Endothelial cell of umbilical vein (primary cell): ENCODE data around the gene CES1. TPM values are rescaled to one million over a fixed set of nuclear protein-coding genes. Genes with fewer than 3 reads are reported as not detected.
"Not testable (repeated sequence)": the region's sequence is repeated elsewhere in the genome, so short reads cannot be mapped to it uniquely, and the experiment has no call there.

ENCODE experiments used
- BruUV-seq: library from RNA; stranded (reverse); fragments of 400-500 nt; replicated peaks from 2 replicates; lab custom pipeline; 2021; lab: Mats Ljungman, UMichigan
- CTCF ChIA-PET: fragments of 300-600, 350-600 bp; sonication (Branson Sonifier 250); formaldehyde crosslinking; loops from one replicate; lab custom pipeline; 2021; ENCODE audit warnings: antibody characterized with exemption, inconsistent platforms; lab: Charles Lee
- POLR2A ChIA-PET: fragments of 300-600, 350-600 bp; sonication (Branson Sonifier 250); formaldehyde crosslinking; loops from one replicate; lab custom pipeline; 2021; ENCODE audit warnings: antibody characterized with exemption, inconsistent platforms; lab: Charles Lee
- DNase-seq: peaks from one replicate; pipeline ENCODE4 v3.0.0-alpha.2; 2011; ENCODE audit warnings: low read depth, low spot score
- FAIRE-seq: peaks from 2 replicates; lab custom pipeline; 2011; peaks lifted over from hg19 to GRCh38; lab: Jason Lieb, UNC
- H2AFZ ChIP-seq: 2 replicates; pipeline ENCODE4 v1.6.0; 2012; ENCODE audit warnings: low read depth, low read length, control low read depth, inconsistent platforms
- H3K27ac ChIP-seq: 2 replicates; pipeline ENCODE4 v1.5.1; 2011; ENCODE audit warnings: low read depth, mild to moderate bottlenecking, control low read depth, low read length, moderate library complexity; ENCODE audit not compliant: insufficient read depth
- H3K27me3 ChIP-seq, 2 experiments: 2 replicates each; pipeline versions ENCODE4 v1.6.0 to v1.6.1; 2011; ENCODE audit warnings: low read length in 2 of 2, mixed read lengths in 1 of 2; ENCODE audit not compliant: control insufficient read depth in 2 of 2, insufficient read depth in 2 of 2
- H3K36me3 ChIP-seq, 2 experiments: 2 replicates in 1 of 2; 3 replicates in 1 of 2; pipeline ENCODE4 v1.5.1; 2011; ENCODE audit warnings: low read length in 2 of 2, mild to moderate bottlenecking in 1 of 2, moderate library complexity in 1 of 2; ENCODE audit not compliant: control insufficient read depth in 2 of 2, insufficient read depth in 2 of 2; ENCODE audit errors: extremely low read depth in 1 of 2
- H3K4me1 ChIP-seq: 3 replicates; pipeline ENCODE4 v1.5.1; 2011; ENCODE audit warnings: mild to moderate bottlenecking, low read length; ENCODE audit not compliant: control insufficient read depth, insufficient read depth; ENCODE audit errors: extremely low read depth
- H3K4me2 ChIP-seq: 2 replicates; pipeline ENCODE4 v1.6.1; 2011; ENCODE audit warnings: low read length, control low read depth, mixed read lengths; ENCODE audit not compliant: insufficient read depth
- H3K4me3 ChIP-seq, 3 experiments: fragments of 200-600 bp in 1 of 3; sonication (generic), shearing (Covaris generic) in 1 of 3; replicated peaks in 1 of 3; 2 replicates each; pipeline ENCODE4 v1.5.1; 2011 to 2016; ENCODE audit warnings: control low read depth in 3 of 3, low read length in 3 of 3, mild to moderate bottlenecking in 2 of 3, inconsistent platforms in 1 of 3, low read depth in 1 of 3, moderate library complexity in 1 of 3; ENCODE audit not compliant: insufficient read depth in 1 of 3
- H3K79me2 ChIP-seq: 2 replicates; pipeline ENCODE4 v1.6.0; 2012; ENCODE audit warnings: low read length, inconsistent platforms; ENCODE audit not compliant: control insufficient read depth, insufficient read depth
- H3K9ac ChIP-seq: replicated peaks from 2 replicates; pipeline ENCODE3; 2011; ENCODE audit warnings: low read length, control low read depth; ENCODE audit not compliant: insufficient read depth; ENCODE audit errors: extremely low read depth
- H3K9me1 ChIP-seq: replicated peaks from 3 replicates; pipeline ENCODE4 v1.6.0; 2011; ENCODE audit warnings: mild to moderate bottlenecking, low read length; ENCODE audit not compliant: control insufficient read depth, insufficient read depth; ENCODE audit errors: extremely low read depth
- H3K9me3 ChIP-seq: replicated peaks from 2 replicates; pipeline ENCODE4 v1.5.1; 2012; ENCODE audit warnings: low read length, inconsistent platforms; ENCODE audit not compliant: control insufficient read depth, insufficient read depth
- H4K20me1 ChIP-seq: replicated peaks from 2 replicates; pipeline ENCODE3; 2011; ENCODE audit warnings: mild to moderate bottlenecking, low read length; ENCODE audit not compliant: control insufficient read depth, insufficient read depth; ENCODE audit errors: extremely low read depth
- dilution Hi-C: fragments of 300-500 bp; cut with MboI; formaldehyde crosslinking; loops from one replicate; pipeline ENCODE4 v1.15.0; 2019; ENCODE audit warnings: low sequenced_read_pairs; ENCODE audit not compliant: extremely low pct_ligation_motif_present
- intact Hi-C: fragments of 100-400 bp; cut with micrococcal nuclease; formaldehyde crosslinking; loops from one replicate; pipeline ENCODE4 v1.10.0; 2022
- polyA plus RNA-seq, 4 experiments: library from polyadenylated mRNA; depleted of rRNA in 3 of 4; stranded (reverse) in 3 of 4; unstranded in 1 of 4; fragments of >200 nt; gene quantifications; 2 replicates each; pipeline versions ENCODE4 v1.2.1 to v1.2.3, GENCODE V29; 2011 to 2012; ENCODE audit warnings: missing spikeins in 1 of 4
- total RNA-seq: library from RNA; stranded (reverse); gene quantifications from 2 replicates; pipeline ENCODE4 v1.2.3, GENCODE V29; 2021

The CES1 gene
- total and polyA plus RNA-seq, 2 donors (not counting 3 experiments of a cell fraction or from before 2014, with no cell fraction given) = not detected

DNA sequence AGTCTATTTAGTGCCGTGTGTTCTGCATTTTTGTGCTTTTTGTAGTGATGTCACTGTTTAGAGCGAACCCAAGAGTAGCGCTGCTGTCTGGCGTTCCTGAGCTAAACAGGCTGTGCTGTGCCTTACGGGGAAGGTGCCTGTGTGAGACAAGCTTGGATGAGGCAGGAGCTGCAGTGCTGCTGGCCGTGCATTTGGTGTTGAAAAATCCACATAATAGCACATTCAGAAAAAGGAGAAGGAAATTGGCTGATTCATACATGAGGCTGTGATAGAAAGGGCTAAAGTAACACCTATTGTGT lies 50.2 kb downstream of the CES1 start:
- intact Hi-C loops, DNase-seq, H4K20me1 ChIP-seq, BruUV-seq, CTCF ChIA-PET, H3K27me3 ChIP-seq, dilution Hi-C loops, H3K79me2 ChIP-seq, H3K27ac ChIP-seq, H3K9ac ChIP-seq, POLR2A ChIA-PET, H2AFZ ChIP-seq, H3K4me1 ChIP-seq, FAIRE-seq, H3K9me1 ChIP-seq, H3K9me3 ChIP-seq, H3K4me2 ChIP-seq, H3K4me3 ChIP-seq, H3K36me3 ChIP-seq: not testable (repeated sequence)

DNA sequence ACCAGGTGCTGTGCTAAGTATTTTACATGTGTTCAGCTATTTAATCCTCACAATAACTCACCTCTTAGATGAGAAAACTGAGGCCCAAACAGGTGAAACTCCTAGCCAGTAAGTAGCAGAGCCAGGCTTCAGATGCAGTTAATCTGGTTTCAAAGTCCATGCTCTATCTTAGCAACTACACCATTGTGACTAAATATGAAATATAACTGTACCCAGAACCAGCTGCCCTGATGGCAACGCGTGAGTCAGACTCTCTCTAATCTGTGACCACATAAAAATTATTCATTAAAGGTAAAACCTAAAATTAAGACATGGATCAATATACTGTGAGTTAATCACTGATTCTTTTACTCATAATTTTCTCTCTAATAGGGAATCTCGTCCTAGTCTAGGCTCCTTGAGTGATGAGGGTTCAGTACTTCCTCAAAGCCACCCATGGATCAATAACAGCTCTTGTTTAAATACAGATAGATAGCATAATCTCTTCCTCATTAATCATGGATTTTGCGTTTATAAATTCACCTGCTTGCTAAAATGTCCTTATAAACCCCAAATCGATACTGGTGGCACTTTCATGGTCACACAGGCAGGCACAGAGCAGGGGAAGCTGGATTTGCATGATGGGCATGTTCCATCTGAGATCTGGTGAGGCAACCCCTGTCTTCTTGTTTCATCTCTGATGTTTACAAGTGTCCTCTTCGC lies 50.7 kb downstream of the CES1 start:
- H3K9me3 ChIP-seq, H3K4me3 ChIP-seq, DNase-seq, dilution Hi-C loops, CTCF ChIA-PET, H3K4me1 ChIP-seq, H3K27ac ChIP-seq, H4K20me1 ChIP-seq, H3K79me2 ChIP-seq, intact Hi-C loops, H3K36me3 ChIP-seq, BruUV-seq, POLR2A ChIA-PET, H2AFZ ChIP-seq, FAIRE-seq, H3K27me3 ChIP-seq, H3K4me2 ChIP-seq, H3K9ac ChIP-seq, H3K9me1 ChIP-seq: not testable (repeated sequence)

DNA sequence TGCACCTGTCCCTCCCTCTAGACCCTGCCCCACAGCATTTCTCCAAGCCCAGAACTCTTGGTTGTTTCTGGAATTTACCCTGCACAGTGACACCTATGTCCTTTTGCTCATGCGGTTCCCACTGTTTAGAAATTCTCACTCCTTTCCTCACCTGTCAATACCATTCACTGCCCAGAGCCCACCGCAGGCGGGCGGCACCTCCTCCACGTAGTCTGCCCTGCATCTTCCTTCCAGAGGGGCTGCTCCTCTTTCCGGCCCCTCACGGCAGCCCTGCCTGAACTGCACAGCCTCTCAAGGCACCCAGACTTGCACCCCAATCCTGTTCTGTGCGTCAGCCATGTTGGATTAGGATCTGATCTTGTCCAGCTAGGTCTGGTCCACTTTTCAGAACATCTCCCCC lies 51.4 kb downstream of the CES1 start:
- H3K9ac ChIP-seq, POLR2A ChIA-PET, H3K36me3 ChIP-seq, H3K79me2 ChIP-seq, H3K4me3 ChIP-seq, intact Hi-C loops, H3K4me1 ChIP-seq, FAIRE-seq, H3K4me2 ChIP-seq, H3K27ac ChIP-seq, BruUV-seq, H3K27me3 ChIP-seq, H2AFZ ChIP-seq, DNase-seq, H4K20me1 ChIP-seq, dilution Hi-C loops, H3K9me1 ChIP-seq, CTCF ChIA-PET, H3K9me3 ChIP-seq: not testable (repeated sequence)

DNA sequence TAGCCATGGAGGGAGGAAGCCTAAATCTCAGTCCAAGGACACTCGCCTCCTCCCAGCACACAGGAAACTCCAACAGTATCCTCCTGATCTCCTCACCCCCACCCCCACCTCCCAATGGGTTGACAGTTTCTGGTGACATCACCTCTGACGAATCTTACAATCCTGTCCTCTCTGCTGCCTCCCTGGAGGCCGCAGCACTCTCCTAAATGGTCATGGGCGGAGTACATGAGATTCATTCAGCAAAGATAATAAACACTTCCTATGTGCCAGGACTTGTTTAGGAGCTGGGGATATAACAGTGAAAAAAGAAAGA lies 52.8 kb downstream of the CES1 start:
- H4K20me1 ChIP-seq, FAIRE-seq, H3K9me1 ChIP-seq, H3K27me3 ChIP-seq, H3K9me3 ChIP-seq, H2AFZ ChIP-seq, BruUV-seq, H3K4me1 ChIP-seq, H3K4me3 ChIP-seq, intact Hi-C loops, CTCF ChIA-PET, H3K4me2 ChIP-seq, H3K27ac ChIP-seq, H3K36me3 ChIP-seq, dilution Hi-C loops, H3K9ac ChIP-seq, H3K79me2 ChIP-seq, DNase-seq, POLR2A ChIA-PET: not testable (repeated sequence)
